ENCODE data around the gene CHAF1A.

CHAF1A gene

GRCh38 chr19:4439243-4439642 lies 36.8 kb downstream of the CHAF1A start:
- TF ChIP-seq CTCF (IDR thresholded peaks at IDR 0.05) = no peak
- H3K27me3 ChIP-seq = no peaks in the 10 kb centered on the region

GRCh38 chr19:4441994-4442818 lies 39.8 kb downstream of the CHAF1A start:
- no peak for TF ChIP-seq CTCF (IDR thresholded peaks at IDR 0.05)

More at GRCh38 chr19:4439243-4439642, 36.8 kb downstream of the CHAF1A start:
- Histone ChIP-seq H3K27ac (no peak overlapping the region), H3K4me3 (ENCODE audit: low read depth in 1 of 2, low read length in 1 of 2) (no peak overlapping the region), H3K9me3 (no peaks in the 10 kb centered on the region), H3K4me1 (ENCODE audit: control insufficient read depth in 1 of 2, insufficient read depth in 1 of 2, low read depth in 1 of 2, low read length in 1 of 2) (no peaks in the 10 kb centered on the region), H3K36me3 (peaks cover 49% of the 10 kb centered on the region)

GRCh38 chr19:4442819-4443146 lies 40.3 kb downstream of the CHAF1A start:
- H3K36me3 ChIP-seq = peaks cover 68% of the 10 kb centered on the region
- H3K9me3 ChIP-seq = no peaks in the 10 kb centered on the region
- H3K4me3 ChIP-seq (ENCODE audit: low read depth in 1 of 2, low read length in 1 of 2) = no peak overlapping the region
- no peak overlapping the region for H3K27ac ChIP-seq
- no peaks in the 10 kb centered on the region for H3K27me3 ChIP-seq
- no peaks in the 10 kb centered on the region for H3K4me1 ChIP-seq (ENCODE audit: control insufficient read depth in 1 of 2, insufficient read depth in 1 of 2, low read depth in 1 of 2, low read length in 1 of 2)
- TF ChIP-seq CTCF (IDR thresholded peaks at IDR 0.05) = no peak

More at GRCh38 chr19:4441994-4442818, 39.8 kb downstream of the CHAF1A start:
- Histone ChIP-seq H3K36me3 (peaks cover 64% of the 10 kb centered on the region), H3K4me3 (ENCODE audit: low read depth in 1 of 2, low read length in 1 of 2) (no peak overlapping the region), H3K4me1 (ENCODE audit: control insufficient read depth in 1 of 2, insufficient read depth in 1 of 2, low read depth in 1 of 2, low read length in 1 of 2) (no peaks in the 10 kb centered on the region), H3K27ac (no peak overlapping the region), H3K27me3 (no peaks in the 10 kb centered on the region), H3K9me3 (no peaks in the 10 kb centered on the region)

GRCh38 chr19:4443188-4443587 lies 40.7 kb downstream of the CHAF1A start:
- Histone ChIP-seq H3K4me3 (ENCODE audit: low read depth in 1 of 2, low read length in 1 of 2) (no peak overlapping the region), H3K36me3 (peaks cover 72% of the 10 kb centered on the region), H3K9me3 (no peaks in the 10 kb centered on the region), H3K27ac (no peak overlapping the region), H3K4me1 (ENCODE audit: control insufficient read depth in 1 of 2, insufficient read depth in 1 of 2, low read depth in 1 of 2, low read length in 1 of 2) (no peaks in the 10 kb centered on the region), H3K27me3 (no peaks in the 10 kb centered on the region)
- TF ChIP-seq CTCF (IDR thresholded peaks at IDR 0.05) = no peak

GRCh38 chr19:4443966-4444764 lies 41.7 kb downstream of the CHAF1A start:
- Histone ChIP-seq H3K36me3 (peaks cover 80% of the 10 kb centered on the region), H3K4me3 (ENCODE audit: low read depth in 1 of 2, low read length in 1 of 2) (no peak overlapping the region), H3K4me1 (ENCODE audit: control insufficient read depth in 1 of 2, insufficient read depth in 1 of 2, low read depth in 1 of 2, low read length in 1 of 2) (no peaks in the 10 kb centered on the region), H3K27me3 (no peaks in the 10 kb centered on the region), H3K27ac (no peak overlapping the region), H3K9me3 (no peaks in the 10 kb centered on the region)
- TF ChIP-seq CTCF (IDR thresholded peaks at IDR 0.05) = no peak

All from neutrophil (primary cell).